ENCODE results near the gene NAALADL1.
"Not testable (repeated sequence)": the region's sequence is repeated elsewhere in the genome, so short reads cannot be mapped to it uniquely, and the experiment has no call there.

NAALADL1 gene

GRCh38 chr11:65047581-65048422 is 10.6 kb downstream of the NAALADL1 start:
- peak; percentile 53 for DNase-seq

DNA sequence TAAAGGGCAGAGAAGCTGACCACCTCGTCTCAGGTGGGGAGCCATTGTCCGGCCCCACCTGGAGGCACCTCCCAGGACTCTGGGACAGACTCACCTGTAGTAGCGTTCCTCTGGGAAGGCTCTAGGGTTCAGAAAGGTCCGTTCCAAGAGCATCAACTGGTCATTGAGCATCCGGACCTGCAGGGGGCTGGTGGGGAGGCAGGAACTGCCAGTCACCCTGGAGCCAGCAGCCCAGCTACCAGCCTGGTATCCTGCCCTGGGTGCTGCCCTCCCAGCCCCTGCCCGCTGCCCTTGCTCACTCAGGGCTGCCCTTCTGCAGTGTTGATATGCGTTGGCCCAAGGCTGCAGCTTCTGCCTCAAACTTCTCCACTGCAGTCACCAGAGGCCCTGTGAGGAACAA is 12.6 kb downstream of the NAALADL1 start:
- no peak for DNase-seq

GRCh38 chr11:65045061-65045460 is 13.3 kb downstream of the NAALADL1 start:
- DNase-seq, result no peak

- no peak for DNase-seq
These were observed 14.4 kb downstream of the NAALADL1 start for GRCh38 chr11:65043881-65044501.

GRCh38 chr11:65042891-65043290 is 15.5 kb downstream of the NAALADL1 start:
- no peak for DNase-seq

- peak; percentile 95 for DNase-seq
These were observed 17.3 kb downstream of the NAALADL1 start, which contains the start of gene SAC3D1 for GRCh38 chr11:65040847-65041622. TSS of gene SAC3D1 (plus strand) at chr11:65041210. CDS start at chr11:65041293, 83 bp downstream.

DNA sequence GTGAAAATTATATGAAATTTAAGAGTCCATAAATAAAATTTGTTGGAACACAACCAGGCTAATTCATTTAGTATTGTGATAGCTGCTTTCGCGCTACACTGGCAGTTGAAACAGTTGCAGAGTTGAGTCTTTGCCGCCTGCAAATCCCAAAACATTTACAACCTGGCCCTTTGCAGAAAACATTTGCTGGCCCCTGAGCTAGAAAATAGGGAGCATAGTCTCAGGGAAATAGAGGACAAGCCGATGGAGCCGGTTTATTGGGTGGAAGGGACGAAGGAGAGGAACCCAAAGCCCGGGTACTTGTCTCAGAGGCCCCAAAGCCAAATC is 17.9 kb downstream of the NAALADL1 start:
- DNase-seq, result no peak

DNA sequence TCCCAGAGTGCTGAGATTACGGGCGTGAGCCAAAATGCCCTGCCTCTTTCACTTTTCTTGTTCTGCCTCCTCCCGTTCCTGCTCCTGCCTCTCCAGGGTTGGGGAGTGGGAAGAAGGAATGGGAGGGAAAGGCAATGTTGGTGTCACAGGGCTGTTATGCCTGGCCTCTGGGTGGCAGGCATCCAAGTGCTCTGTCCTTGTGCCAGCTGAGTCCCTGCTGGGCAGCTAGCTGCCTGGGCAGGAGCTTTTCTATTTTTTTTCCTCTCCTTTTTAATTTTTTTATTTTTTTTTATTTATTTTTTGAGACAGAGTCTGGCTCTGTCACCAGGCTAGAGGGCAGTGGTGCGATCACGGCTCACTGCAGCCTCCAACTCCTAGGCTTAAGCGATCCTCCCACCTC is 21.4 kb downstream of the NAALADL1 start:
- DNase-seq, result no peak

GRCh38 chr11:65035579-65035978 is 22.8 kb downstream of the NAALADL1 start:
- no peak for DNase-seq

DNA sequence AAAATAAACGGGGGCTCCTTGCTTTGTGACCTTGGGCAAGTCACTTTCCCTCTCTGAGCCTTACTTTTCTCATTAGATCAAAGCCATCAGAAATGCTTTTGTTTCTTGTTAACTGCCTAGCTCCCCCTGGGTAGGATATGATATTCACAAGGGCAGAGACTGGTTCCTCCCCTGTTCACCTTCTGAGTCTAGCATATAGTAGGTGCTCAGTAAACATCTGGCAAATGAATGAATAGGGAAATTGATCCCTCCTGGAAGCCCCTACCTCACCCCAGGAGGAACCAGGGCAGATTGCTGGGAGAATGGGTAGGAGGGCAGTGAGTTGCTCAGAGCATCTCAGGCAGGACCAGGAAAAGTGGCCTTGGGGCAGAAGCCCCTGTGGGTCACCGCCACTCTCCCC is 23.9 kb downstream of the NAALADL1 start:
- DNase-seq, result no peak

- DNase-seq, result no peak
These were observed 26.1 kb downstream of the NAALADL1 start for GRCh38 chr11:65032216-65032615.

GRCh38 chr11:65027213-65028067 is 30.9 kb downstream of the NAALADL1 start, which contains the start of gene SNX15:
TSS of gene SNX15 (plus strand) at chr11:65027439. CDS start at chr11:65027538, 99 bp downstream.
- peak; percentile 93 for DNase-seq

DNA sequence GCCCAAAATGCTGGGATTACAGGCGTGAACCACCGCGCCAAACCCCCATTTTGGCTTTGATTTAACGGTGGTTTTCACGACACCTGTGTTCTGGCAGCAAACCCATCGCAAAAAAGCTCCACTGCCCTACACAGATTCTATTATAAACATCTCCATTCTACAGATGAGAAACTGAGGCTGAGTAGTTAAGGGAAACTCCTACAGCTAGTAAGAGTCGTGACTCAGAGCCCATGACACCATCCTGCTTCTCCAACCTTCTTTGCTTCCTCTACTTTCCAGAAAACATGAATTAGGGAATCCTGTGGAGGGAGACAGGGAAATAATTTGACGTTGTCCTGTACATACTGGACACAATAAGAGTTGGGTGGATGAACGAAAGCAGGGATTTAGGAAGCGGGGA is 31.5 kb downstream of the NAALADL1 start:
- DNase-seq, result no peak

- not testable (repeated sequence) for DNase-seq
These were observed 34.9 kb downstream of the NAALADL1 start for GRCh38 chr11:65023502-65023901.

DNA sequence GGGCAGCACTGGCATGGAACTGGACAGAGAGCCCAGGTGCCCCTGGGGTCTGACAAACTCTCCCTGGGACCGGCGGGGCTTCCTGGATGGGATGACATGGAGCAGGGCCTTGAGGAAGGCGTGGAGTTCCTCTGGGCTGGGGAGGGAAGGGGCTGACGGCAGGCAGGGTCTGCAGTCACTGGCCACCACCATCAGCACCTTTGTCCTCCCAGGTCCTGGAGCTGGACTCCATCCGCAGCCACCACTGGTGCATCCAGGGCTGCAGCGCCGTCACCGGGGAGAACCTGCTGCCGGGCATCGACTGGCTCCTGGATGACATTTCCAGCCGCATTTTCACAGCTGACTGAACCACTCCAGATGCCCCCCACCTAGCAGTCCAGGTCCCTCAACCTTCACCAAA is 36.8 kb downstream of the NAALADL1 start:
- no peak for DNase-seq

GRCh38 chr11:65021003-65021402 is 37.4 kb downstream of the NAALADL1 start:
- DNase-seq, result no peak

DNA sequence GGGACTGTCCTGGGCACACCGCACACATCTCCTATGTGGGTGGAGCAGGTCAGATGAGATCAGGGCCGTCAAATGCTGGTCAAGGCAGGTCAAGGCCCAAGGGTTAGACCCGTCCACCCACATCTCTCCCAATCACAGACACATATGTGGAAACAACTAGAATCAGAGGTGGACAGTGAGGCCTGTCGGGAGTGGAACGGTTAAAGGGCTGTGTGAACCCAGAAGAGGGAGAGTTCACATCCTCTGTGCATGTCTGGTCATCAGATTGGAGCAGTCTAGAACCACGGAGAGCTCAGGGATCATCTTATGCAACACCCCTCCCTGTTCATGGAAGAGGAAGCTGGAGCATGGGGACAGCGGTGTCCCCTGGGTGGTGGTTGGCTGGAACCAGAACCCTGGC is 38.5 kb downstream of the NAALADL1 start:
- DNase-seq, result no peak

DNA sequence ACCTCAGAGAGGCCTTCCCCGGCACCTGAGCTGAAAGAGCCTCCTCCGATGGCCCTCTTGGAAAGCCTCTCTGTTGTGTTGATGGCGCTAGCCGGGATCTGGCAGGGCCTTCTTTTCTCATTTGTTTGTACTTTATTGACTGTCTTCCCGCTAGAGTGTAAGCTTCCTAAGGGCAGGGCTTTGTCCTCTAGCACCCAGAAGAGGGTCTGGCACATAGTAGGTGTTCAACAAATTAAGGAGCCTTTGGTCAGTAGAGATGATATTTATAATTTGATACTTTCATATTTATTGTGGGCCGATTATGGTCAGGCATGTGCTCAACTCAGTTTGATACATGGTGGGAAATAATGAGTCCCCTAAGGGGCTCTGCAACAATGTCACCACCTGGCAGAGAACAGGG is 40.4 kb downstream of the NAALADL1 start:
- no peak for DNase-seq

DNA sequence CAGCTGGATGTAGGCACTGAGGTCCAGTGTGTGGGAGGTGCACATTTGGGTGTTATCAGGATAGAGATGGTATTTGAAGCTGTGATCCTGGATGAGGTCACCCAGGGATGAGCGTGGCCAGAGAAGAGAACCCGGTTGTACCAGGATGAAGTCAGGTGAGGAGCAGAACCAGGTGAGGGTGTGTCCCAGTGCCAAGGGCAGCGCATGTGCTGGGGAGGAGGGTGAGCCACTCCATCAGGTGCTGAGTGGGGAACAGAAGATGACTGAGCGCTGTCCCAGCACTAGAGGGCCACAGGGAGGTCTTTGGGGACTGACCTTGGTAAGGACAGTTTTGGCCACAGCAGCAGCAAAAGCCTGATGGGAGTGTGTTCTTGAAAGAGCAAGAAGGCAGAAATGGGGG is 41.6 kb downstream of the NAALADL1 start:
- no peak for DNase-seq

DNA sequence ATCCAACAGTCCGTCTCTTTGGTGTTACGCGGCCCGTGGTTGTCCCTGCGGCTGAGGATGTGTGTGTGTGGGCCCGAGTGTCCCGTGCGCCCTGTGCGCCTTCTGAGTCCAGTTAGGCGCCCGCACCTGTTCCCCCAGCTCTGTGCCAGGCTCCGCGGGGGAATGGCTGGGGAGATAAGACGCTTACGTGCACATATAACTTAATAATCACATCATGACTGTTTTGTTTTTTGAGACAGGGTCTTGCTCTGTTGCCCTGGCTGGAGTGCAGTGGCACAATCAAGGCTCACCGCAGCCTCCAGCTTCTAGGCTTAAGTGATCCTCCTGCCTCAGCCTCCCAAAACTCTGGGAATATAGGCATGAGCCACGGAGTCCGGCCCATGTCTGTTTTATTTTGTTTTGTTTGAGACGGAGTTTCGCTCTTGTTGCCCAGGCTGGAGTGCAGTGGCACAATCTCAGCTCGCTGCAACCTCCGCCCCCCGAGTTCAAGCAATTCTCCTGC is 43.6 kb downstream of the NAALADL1 start:
- DNase-seq, result no peak

GRCh38 chr11:65013888-65014725 is 44.2 kb downstream of the NAALADL1 start, which contains the start of gene ARL2:
TSS of gene ARL2 (plus strand) at chr11:65014160. CDS start at chr11:65014208, 48 bp downstream.
- peak; percentile 91 for DNase-seq
